Hepatocyte (in vitro differentiated cells): ENCODE measurements around the gene ADIG.

Experiments used
- EZH2phosphoT487 ChIP-seq: fragments of 200-600 bp; sonication (generic); IDR thresholded peaks from one replicate; pipeline ENCODE4 v1.6.1; 2018; ENCODE audit warnings: antibody characterized with exemption, mild to moderate bottlenecking, low read depth, moderate library complexity; ENCODE audit not compliant: unreplicated experiment, severe bottlenecking
- TF ChIP-seq, protein P1 (sequence below): fragments of 200-600 bp; sonication (generic); IDR thresholded peaks from 2 replicates; pipeline ENCODE4 v1.5.1; 2016; ENCODE audit warnings: antibody characterized with exemption, mild to moderate bottlenecking; ENCODE audit not compliant: poor library complexity

DNA sequence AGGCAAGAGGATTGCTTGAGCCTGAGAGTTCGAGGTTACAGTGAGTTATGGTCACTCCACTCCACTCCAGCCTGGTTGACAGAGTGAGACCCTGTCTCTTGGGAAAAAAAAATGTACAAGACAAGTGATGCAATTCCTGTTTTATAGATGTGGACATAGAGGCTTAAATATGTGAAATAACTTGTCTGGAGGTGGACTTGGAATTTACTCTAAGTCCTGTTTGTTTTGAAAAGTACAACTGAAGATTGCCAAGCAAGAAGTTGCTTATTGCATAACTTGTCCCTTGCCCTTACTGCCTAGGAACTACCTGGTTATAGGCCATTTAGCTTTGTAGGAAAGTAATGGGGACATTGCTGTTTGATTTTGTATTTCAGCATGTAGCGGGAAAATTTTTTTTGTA lies 26.0 kb upstream of the ADIG start:
- TF ChIP-seq EZH2phosphoT487: no peak
- TF ChIP-seq, protein P1, sequence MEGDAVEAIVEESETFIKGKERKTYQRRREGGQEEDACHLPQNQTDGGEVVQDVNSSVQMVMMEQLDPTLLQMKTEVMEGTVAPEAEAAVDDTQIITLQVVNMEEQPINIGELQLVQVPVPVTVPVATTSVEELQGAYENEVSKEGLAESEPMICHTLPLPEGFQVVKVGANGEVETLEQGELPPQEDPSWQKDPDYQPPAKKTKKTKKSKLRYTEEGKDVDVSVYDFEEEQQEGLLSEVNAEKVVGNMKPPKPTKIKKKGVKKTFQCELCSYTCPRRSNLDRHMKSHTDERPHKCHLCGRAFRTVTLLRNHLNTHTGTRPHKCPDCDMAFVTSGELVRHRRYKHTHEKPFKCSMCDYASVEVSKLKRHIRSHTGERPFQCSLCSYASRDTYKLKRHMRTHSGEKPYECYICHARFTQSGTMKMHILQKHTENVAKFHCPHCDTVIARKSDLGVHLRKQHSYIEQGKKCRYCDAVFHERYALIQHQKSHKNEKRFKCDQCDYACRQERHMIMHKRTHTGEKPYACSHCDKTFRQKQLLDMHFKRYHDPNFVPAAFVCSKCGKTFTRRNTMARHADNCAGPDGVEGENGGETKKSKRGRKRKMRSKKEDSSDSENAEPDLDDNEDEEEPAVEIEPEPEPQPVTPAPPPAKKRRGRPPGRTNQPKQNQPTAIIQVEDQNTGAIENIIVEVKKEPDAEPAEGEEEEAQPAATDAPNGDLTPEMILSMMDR: no peak
